Fibroblast of pulmonary artery (primary cell): ENCODE measurements around the gene ZNF575.
A peak's percentile ranks its signal among the peaks of the same experiment; 100 is the strongest.

Experiments used
- DNase-seq: peaks from one replicate; pipeline ENCODE4 v3.0.0-alpha.2; 2010; ENCODE audit warnings: low read depth
- H3K4me3 ChIP-seq: replicated peaks from 2 replicates; pipeline ENCODE4 v1.5.1; 2011; ENCODE audit warnings: low read depth, mild to moderate bottlenecking, control low read depth, low read length, moderate library complexity
- TF ChIP-seq, protein P1 (sequence below): IDR thresholded peaks from 2 replicates; pipeline ENCODE4 v1.5.1; 2011; ENCODE audit warnings: mild to moderate bottlenecking, control low read depth, low read length, inconsistent platforms; ENCODE audit errors: missing control alignments

Gene ZNF575

DNA sequence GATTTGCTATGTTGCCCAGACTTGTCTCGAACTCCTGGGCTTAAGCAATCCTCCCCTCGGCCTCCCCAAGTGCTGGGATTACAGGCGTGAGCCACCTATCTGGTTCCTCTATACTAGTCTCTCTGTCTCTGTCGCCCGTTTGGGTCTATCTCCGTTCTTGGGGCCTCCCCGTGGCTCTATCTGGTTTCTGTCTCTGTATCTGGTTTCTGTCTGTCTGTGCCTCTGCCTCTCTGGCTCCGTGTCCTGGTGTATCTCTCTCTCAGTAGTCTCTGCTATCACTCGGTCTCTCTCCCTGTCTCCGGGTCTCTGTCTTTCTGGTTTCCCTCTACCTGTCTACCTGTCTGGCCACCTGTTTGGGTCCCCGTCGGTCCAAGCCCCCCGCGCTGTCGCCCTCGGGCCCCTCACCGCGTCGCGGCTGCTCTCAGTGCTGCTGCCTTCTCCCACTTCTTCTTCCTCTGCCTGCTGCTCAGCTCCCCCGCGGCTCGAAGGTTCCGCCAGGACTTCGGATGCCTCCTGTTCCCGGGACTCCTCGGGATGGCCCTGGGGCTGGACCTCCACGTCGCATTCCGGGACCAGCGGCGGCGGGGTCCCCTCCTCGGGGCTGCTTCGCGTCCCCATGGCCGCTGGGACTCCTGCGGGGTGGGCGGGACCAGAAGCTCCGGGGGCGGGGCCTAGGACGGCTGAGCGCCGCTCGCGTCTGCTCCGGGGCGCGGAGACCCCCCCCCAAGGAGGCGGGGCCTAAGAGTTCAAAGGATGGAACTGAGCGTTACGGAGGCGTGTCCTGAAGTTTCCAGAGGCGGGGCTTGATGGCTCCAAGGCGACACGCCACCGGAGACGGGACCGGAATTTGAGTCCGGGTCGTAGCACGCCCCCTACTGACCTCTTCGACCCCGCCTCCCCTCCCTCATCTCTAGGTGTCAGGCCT, 29.2 kb upstream of the ZNF575 start:
- TF ChIP-seq, protein P1, sequence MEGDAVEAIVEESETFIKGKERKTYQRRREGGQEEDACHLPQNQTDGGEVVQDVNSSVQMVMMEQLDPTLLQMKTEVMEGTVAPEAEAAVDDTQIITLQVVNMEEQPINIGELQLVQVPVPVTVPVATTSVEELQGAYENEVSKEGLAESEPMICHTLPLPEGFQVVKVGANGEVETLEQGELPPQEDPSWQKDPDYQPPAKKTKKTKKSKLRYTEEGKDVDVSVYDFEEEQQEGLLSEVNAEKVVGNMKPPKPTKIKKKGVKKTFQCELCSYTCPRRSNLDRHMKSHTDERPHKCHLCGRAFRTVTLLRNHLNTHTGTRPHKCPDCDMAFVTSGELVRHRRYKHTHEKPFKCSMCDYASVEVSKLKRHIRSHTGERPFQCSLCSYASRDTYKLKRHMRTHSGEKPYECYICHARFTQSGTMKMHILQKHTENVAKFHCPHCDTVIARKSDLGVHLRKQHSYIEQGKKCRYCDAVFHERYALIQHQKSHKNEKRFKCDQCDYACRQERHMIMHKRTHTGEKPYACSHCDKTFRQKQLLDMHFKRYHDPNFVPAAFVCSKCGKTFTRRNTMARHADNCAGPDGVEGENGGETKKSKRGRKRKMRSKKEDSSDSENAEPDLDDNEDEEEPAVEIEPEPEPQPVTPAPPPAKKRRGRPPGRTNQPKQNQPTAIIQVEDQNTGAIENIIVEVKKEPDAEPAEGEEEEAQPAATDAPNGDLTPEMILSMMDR, result no peak
- DNase-seq, result peak; percentile 86
- H3K4me3 ChIP-seq, result peak overlapping the region; percentile 85

DNA sequence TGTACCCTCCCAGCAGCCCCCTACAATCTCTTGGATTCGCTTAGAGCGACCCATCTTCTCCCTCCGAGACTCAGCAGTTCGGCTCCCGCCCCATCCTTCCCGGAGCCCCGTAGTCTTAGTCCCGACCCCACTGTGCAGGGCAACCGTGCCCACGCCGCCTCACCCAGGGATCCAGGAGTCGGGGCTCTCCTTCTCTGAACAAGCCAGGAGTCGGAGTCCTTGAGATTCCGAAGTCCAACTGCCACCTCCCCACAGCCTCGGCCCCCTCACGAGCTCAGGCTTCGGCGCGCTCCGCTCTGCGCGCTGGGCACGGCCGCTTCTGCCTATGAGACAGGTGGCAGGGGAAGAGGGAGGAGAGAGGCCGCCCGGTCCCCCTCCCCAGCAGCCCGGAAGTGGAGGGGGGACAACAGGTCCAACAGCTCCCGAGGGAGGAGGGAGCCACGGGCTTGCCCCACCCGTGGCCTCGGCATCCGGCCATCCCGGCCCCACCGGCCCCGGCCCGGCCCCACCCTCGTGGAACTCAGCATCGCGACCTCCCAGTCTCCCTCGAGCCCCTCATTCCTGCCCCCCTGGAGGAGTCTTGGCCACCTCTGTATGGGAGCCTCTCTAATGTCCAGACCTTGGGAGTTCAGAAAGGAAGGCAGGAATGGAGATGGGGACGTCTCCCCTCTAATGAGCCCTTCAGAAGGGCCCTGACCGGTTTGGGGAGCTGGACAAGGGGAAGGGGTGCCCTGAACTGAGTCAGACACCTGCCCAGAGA, 28.4 kb upstream of the ZNF575 start, which contains the start of gene PHLDB3:
TSS of gene PHLDB3 (minus strand) at position 321 of the 760 bp plus-strand sequence. CDS start 628 bp downstream, outside the sequence.
- no peak for DNase-seq
- TF ChIP-seq, protein P1, result no peak
- H3K4me3 ChIP-seq, result peak within 1 kb of the TSS; percentile 85

DNA sequence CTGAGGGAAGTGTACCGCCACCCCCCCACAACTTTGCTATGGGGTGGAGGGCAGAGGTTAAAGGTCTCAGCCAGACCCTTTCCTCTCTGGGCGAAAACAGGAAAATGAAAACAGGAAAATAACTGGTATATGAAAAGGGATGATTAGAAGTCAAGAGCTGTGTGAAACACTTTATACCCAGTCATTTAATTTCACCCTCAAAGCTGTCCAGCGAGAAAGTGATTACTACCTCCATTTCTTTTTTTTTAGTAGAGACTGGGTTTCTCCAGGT, 27.9 kb upstream of the ZNF575 start:
- DNase-seq, result no peak
- TF ChIP-seq, protein P1, result no peak
- H3K4me3 ChIP-seq, result no peak overlapping the region

DNA sequence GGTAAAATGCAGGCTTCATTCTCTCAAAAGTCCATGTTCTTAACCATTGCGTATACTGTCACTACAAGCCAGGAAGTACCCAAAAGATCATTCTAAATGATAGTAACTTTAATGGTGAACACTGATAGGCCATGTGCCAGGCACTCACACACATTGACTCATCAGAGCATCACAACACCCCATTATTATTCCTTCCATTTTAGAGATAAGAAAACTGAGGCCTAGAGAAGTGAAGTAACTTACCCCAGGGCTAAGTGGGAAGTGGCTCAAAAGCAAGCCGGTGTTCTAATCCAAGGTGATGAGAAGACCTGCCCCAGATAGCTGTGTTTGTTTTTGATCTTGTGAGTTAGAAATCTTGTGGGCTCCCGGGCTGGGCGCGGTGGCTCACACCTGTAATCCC, 27.0 kb upstream of the ZNF575 start:
- TF ChIP-seq, protein P1, result no peak
- H3K4me3 ChIP-seq, result no peak overlapping the region
- DNase-seq, result no peak

DNA sequence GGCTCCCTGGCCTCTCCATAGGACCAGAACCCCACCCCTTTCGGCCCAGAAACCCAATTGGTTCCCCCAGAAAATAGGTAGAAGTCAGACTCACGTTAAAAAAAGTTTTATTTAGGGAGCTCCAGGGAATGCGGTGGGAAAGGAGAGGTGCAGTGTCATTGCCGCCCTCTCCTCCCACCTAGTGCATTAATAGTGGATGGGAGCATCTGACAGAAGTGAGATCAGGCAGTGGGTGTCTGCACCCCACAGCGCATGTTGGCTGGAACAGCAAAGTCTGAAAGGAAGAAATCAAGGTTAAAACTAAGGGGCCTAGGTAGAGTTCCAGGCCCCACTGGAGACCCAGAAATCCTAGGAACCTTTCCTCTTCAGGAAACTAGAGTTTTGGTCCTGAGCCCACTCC, 26.4 kb upstream of the ZNF575 start:
- no peak for DNase-seq
- H3K4me3 ChIP-seq, result no peak overlapping the region
- TF ChIP-seq, protein P1, result no peak

DNA sequence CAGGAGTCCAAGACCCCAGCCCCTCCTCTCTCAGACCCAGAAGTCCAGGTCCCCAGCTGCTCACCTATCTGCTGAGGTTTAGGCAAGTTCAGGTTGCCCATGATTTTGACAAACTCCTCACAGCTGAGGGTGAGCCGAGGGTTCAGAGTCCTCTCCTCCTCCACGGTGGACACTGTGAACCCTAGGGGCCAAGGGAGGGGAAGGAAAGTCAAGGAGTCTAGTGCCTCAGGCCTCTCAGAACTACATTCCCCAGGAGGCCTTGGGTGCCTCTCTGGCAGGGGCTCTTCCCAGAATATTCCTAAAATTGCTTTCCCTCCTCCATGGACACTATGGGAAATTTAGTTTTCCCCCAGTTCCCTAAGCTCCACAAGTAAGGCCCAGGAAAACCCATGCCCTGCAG, 25.1 kb upstream of the ZNF575 start:
- H3K4me3 ChIP-seq, result no peak overlapping the region
- DNase-seq, result no peak
- TF ChIP-seq, protein P1, result no peak

DNA sequence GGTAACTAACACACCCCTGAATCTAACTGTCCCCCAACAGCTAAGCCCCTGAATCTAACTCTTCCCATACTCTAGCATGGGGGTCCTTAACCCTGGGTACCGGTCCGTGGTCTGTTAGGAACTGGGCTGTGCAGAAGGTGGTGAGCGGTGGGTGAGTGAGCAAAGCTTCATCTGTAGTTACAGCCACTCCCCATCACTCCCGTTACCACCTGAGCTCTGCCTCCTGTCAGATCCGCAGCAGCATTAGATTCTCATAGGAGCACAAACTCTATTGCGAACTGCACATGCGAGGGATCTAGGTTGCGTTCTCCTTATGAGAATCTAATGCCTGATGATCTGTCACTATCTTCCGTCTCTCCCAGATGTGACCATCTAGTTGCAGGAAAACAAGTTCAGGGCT, 22.3 kb upstream of the ZNF575 start:
- TF ChIP-seq, protein P1, result no peak

More for the DNA sequence above, 22.3 kb upstream of the ZNF575 start:
- no peak overlapping the region for H3K4me3 ChIP-seq
- DNase-seq, result no peak
